HL-60/S4 treated with retinoic acid at 250 ng/mL for 4 days and 3 days (cell line): ENCODE results near the gene SMPD2.

ENCODE experiments used
- in situ Hi-C: fragments of 300-500 bp; cut with MboI; formaldehyde crosslinking; loops from 2 replicates; pipeline ENCODE4 v1.7.0; 2022; ENCODE audit warnings: low sequenced_read_pairs

Gene SMPD2

DNA sequence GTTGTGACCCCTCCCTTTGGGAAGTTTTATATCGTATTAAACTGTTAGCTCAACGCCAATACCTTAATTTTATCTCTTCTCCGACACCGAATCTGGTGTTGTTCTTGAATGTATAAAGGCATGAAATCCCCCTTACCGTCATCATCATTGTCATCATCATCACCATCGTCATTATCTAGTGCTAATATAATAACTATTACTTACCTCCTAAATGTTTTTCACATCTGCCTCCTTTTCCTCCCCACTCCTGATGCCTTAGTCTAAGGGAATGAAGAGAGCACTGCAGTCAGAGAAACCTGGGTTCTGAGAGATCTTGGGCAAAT lies 43.2 kb downstream of the SMPD2 start:
- in situ Hi-C loops = no loop called here

GRCh38 chr6:109484122-109484521 lies 43.6 kb downstream of the SMPD2 start:
- in situ Hi-C loops = no loop called here

- in situ Hi-C loops = no loop called here
Measured at GRCh38 chr6:109485266-109485935, 44.9 kb downstream of the SMPD2 start.

- in situ Hi-C loops = no loop called here
Measured at GRCh38 chr6:109486068-109486467, 45.5 kb downstream of the SMPD2 start.

- in situ Hi-C loops = no loop called here
Measured at GRCh38 chr6:109488001-109488400, 47.5 kb downstream of the SMPD2 start.

DNA sequence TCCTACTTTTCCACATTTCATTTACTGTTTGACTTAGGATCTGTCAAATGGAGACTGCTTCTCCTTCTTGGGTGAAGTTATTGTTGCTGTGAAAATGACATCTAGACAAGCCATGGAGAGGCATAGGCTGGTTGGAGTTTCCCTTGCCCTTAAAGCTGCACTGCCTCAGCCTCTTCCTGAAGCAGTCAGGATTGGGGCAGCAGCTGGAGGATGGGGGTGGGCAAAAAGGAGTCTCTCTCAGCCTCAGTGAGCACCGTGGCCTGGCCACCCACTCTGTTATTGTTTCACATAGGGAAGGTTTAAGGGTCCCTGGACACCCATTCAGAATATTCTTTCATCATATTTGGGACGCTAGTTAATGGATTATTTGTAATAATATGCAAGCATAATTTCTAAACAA lies 50.2 kb downstream of the SMPD2 start:
- in situ Hi-C loops = no loop called here

DNA sequence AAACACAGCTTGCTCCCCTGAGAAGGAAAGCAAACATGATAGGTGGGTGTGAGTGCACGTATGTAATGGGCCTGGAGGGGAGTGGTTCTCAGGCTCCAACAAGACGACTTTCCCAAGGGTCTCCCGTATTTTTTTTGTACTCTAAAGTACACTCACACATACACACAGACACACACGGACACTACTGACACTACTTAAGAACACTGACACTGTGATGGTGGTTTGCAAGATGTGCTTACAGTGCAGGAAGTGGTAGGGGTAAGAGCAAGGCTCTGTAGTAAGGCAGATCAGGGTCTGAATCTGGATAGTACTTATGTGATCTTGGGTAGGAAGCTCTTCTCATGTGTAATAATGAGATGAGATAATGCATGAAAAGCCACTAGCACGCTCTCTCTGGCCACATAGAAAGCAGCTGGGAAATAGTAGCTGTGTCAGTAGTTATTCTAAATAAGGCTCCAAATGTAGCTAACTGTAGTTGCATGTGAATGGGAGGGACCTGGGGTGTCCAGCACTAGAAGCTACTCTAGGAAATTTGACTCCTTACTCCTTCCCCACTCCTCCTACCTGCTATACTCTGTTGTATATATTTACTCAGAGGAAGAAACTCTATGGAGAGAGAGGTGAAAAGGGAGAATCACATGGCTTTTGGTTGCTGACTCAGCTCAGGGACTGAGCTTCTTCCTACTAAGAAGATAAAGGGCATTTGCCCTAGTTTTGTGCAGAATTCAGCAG lies 50.8 kb downstream of the SMPD2 start:
- in situ Hi-C loops = no loop called here
